Neural progenitor cell (in vitro differentiated cells): ENCODE data around the gene NEDD9. TPM values are rescaled to one million over a fixed set of nuclear protein-coding genes. Genes with fewer than 3 reads are reported as not detected.

ENCODE experiments used
- DNase-seq: peaks from one replicate; pipeline ENCODE4 v3.0.0-alpha.2; 2016; ENCODE audit warnings: low spot score
- H2AFZ ChIP-seq: fragments of 200-600 bp; sonication (generic); replicated peaks from 2 replicates; pipeline ENCODE4 v1.6.1; 2016; ENCODE audit warnings: antibody characterized with exemption
- H3F3A ChIP-seq: fragments of 200-600 bp; sonication (generic); 2 replicates; pipeline ENCODE4 v1.6.1; 2016; ENCODE audit warnings: antibody characterized with exemption, low read depth
- H3K27ac ChIP-seq: fragments of 200-600 bp; sonication (generic); 2 replicates; pipeline ENCODE4 v1.5.1; 2016; ENCODE audit warnings: mild to moderate bottlenecking
- H3K27me3 ChIP-seq: fragments of 200-600 bp; sonication (generic); 2 replicates; pipeline ENCODE4 v1.6.1; 2016; ENCODE audit warnings: mild to moderate bottlenecking, moderate library complexity
- H3K36me3 ChIP-seq: fragments of 200-600 bp; sonication (generic); 2 replicates; pipeline ENCODE4 v1.5.1; 2016
- H3K4me1 ChIP-seq: fragments of 200-600 bp; sonication (generic); 2 replicates; pipeline ENCODE4 v1.6.1; 2016; ENCODE audit warnings: mixed run types
- H3K4me2 ChIP-seq: fragments of 200-600 bp; sonication (generic); 2 replicates; pipeline ENCODE4 v1.6.1; 2016
- H3K4me3 ChIP-seq: fragments of 200-600 bp; sonication (generic); 2 replicates; pipeline ENCODE4 v1.5.1; 2016
- H3K79me2 ChIP-seq: fragments of 200-600 bp; sonication (generic); 2 replicates; pipeline ENCODE4 v1.6.1; 2016; ENCODE audit warnings: low read depth
- H3K9ac ChIP-seq: fragments of 200-600 bp; sonication (generic); 2 replicates; pipeline ENCODE4 v1.6.1; 2016
- H3K9me3 ChIP-seq: fragments of 200-600 bp; sonication (generic); 2 replicates; pipeline ENCODE4 v1.5.1; 2016; ENCODE audit warnings: low read depth
- H4K20me1 ChIP-seq: fragments of 200-600 bp; sonication (generic); 2 replicates; pipeline ENCODE4 v1.6.1; 2016; ENCODE audit warnings: low read depth
- H3K27ac Mint-ChIP-seq: 3 replicates; pipeline ENCODE4 v1.8.0; 2021; ENCODE audit warnings: mixed read lengths
- H3K27me3 Mint-ChIP-seq: 2 replicates; pipeline ENCODE4 v1.8.0; 2022; ENCODE audit warnings: low read depth, mild to moderate bottlenecking, inconsistent platforms, moderate library complexity, mixed read lengths; ENCODE audit not compliant: insufficient read depth
- H3K36me3 Mint-ChIP-seq: 3 replicates; pipeline ENCODE4 v1.8.0; 2021; ENCODE audit warnings: mixed read lengths
- H3K4me1 Mint-ChIP-seq: 3 replicates; pipeline ENCODE4 v1.8.0; 2021; ENCODE audit warnings: mixed read lengths
- H3K4me3 Mint-ChIP-seq: 3 replicates; pipeline ENCODE4 v1.8.0; 2021; ENCODE audit warnings: mild to moderate bottlenecking, moderate library complexity, mixed read lengths
- H3K9me3 Mint-ChIP-seq: 3 replicates; pipeline ENCODE4 v1.8.0; 2020; ENCODE audit warnings: mixed read lengths
- CTCF ChIP-seq: fragments of 200-600 bp; sonication (generic); IDR thresholded peaks from 2 replicates; pipeline ENCODE4 v1.5.1; 2017; ENCODE audit warnings: antibody characterized with exemption, mild to moderate bottlenecking
- EZH2 ChIP-seq: fragments of 200-600 bp; sonication (generic); IDR thresholded peaks from 2 replicates; pipeline ENCODE4 v1.6.1; 2017; ENCODE audit warnings: antibody characterized with exemption, mild to moderate bottlenecking, moderate library complexity
- EZH2phosphoT487 ChIP-seq: fragments of 200-600 bp; sonication (generic); IDR thresholded peaks from 2 replicates; pipeline ENCODE4 v1.6.1; 2017; ENCODE audit warnings: antibody characterized with exemption
- total RNA-seq: library from RNA; depleted of rRNA; stranded (reverse); fragments of >200 nt; gene quantifications from 2 replicates; pipeline ENCODE4 v1.2.3, GENCODE V29; 2015; ENCODE audit warnings: low replicate concordance

The NEDD9 gene
- total RNA-seq, 1 donor from 2014 or later: 4.9 TPM

GRCh38 chr6:11160199-11160598 is 72.3 kb downstream of the NEDD9 start:
- Histone ChIP-seq H3K27me3 (no peaks in the 10 kb centered on the region), H3K9me3 (no peaks in the 10 kb centered on the region), H3K79me2 (no peaks in the 10 kb centered on the region), H3F3A (no peaks in the 10 kb centered on the region), H3K4me1 (peaks cover 18% of the 10 kb centered on the region), H3K9ac (no peak overlapping the region), H3K36me3 (no peaks in the 10 kb centered on the region), H3K4me2 (no peak overlapping the region), H3K27ac (no peak overlapping the region), H4K20me1 (no peaks in the 10 kb centered on the region), H2AFZ (no peak overlapping the region), H3K4me3 (no peak overlapping the region)
- TF ChIP-seq EZH2 (no peak), EZH2phosphoT487 (no peak), CTCF (no peak)
- H3K27ac Mint-ChIP-seq: no peak overlapping the region
- peaks cover 18% of the 10 kb centered on the region for H3K4me1 Mint-ChIP-seq
- H3K27me3 Mint-ChIP-seq: no peaks in the 10 kb centered on the region
- H3K36me3 Mint-ChIP-seq: no peaks in the 10 kb centered on the region
- no peak overlapping the region for H3K4me3 Mint-ChIP-seq
- peaks cover 2% of the 10 kb centered on the region for H3K9me3 Mint-ChIP-seq
- no peak for DNase-seq

DNA sequence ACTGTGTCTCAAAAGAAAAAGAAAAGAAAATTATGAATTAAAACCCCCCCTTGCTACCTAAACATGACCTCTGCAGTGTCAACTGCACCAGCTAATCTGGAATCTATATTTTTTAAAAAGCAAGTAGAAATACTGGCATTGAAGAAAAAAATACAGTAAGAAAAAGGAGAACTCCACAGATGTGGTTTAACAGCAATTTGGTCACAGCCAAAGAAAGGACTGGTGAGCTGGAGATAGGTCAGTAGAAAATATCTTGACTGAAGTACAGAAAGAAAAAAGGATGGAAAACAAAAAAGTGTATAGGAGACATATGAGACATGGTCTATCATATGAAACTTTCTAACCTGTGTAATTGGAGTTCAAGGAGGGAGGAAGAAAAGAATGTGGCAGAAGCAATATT is 76.9 kb downstream of the NEDD9 start:
- H3K36me3 ChIP-seq: no peaks in the 10 kb centered on the region
- DNase-seq: no peak
- no peaks in the 10 kb centered on the region for H3K79me2 ChIP-seq
- TF ChIP-seq CTCF (no peak), EZH2 (no peak), EZH2phosphoT487 (no peak)
- H3K4me3 ChIP-seq: no peak overlapping the region
- H4K20me1 ChIP-seq: no peaks in the 10 kb centered on the region
- peaks cover 22% of the 10 kb centered on the region for H3K4me1 Mint-ChIP-seq
- no peak overlapping the region for H2AFZ ChIP-seq
- H3K27ac Mint-ChIP-seq: no peak overlapping the region
- H3K9ac ChIP-seq: no peak overlapping the region
- H3K4me1 ChIP-seq: peaks cover 33% of the 10 kb centered on the region
- peaks cover 3% of the 10 kb centered on the region for H3F3A ChIP-seq
- peaks cover 16% of the 10 kb centered on the region for H3K27me3 ChIP-seq
- H3K27ac ChIP-seq: no peak overlapping the region
- H3K4me2 ChIP-seq: no peak overlapping the region
- H3K9me3 ChIP-seq: no peaks in the 10 kb centered on the region
- H3K27me3 Mint-ChIP-seq: peaks cover 3% of the 10 kb centered on the region
- H3K9me3 Mint-ChIP-seq: peaks cover 10% of the 10 kb centered on the region
- no peaks in the 10 kb centered on the region for H3K36me3 Mint-ChIP-seq
- H3K4me3 Mint-ChIP-seq: no peak overlapping the region

- peaks cover 27% of the 10 kb centered on the region for H3K4me1 ChIP-seq
- peaks cover 16% of the 10 kb centered on the region for H3K27me3 ChIP-seq
- H3K27ac ChIP-seq: no peak overlapping the region
- TF ChIP-seq EZH2phosphoT487 (no peak), EZH2 (no peak), CTCF (no peak)
- H3K4me3 Mint-ChIP-seq: no peak overlapping the region
- no peaks in the 10 kb centered on the region for H4K20me1 ChIP-seq
- H3F3A ChIP-seq: peaks cover 3% of the 10 kb centered on the region
- DNase-seq: no peak
- H3K36me3 ChIP-seq: no peaks in the 10 kb centered on the region
- peaks cover 22% of the 10 kb centered on the region for H3K4me1 Mint-ChIP-seq
- no peaks in the 10 kb centered on the region for H3K9me3 ChIP-seq
- no peak overlapping the region for H3K9ac ChIP-seq
- H3K79me2 ChIP-seq: no peaks in the 10 kb centered on the region
- H2AFZ ChIP-seq: peak overlapping the region; percentile 81
- peaks cover 3% of the 10 kb centered on the region for H3K27me3 Mint-ChIP-seq
- H3K9me3 Mint-ChIP-seq: peaks cover 11% of the 10 kb centered on the region
- H3K4me3 ChIP-seq: no peak overlapping the region
- no peaks in the 10 kb centered on the region for H3K36me3 Mint-ChIP-seq
- no peak overlapping the region for H3K27ac Mint-ChIP-seq
- H3K4me2 ChIP-seq: peak overlapping the region; percentile 68
Observed at GRCh38 chr6:11153447-11153846, 79.0 kb downstream of the NEDD9 start.

- Histone ChIP-seq H3K4me2 (no peak overlapping the region), H3K27me3 (peaks cover 16% of the 10 kb centered on the region), H3F3A (peaks cover 3% of the 10 kb centered on the region), H3K79me2 (no peaks in the 10 kb centered on the region), H3K36me3 (no peaks in the 10 kb centered on the region), H3K9ac (no peak overlapping the region), H4K20me1 (no peaks in the 10 kb centered on the region), H3K4me1 (peaks cover 27% of the 10 kb centered on the region), H3K27ac (no peak overlapping the region), H3K4me3 (no peak overlapping the region), H2AFZ (no peak overlapping the region), H3K9me3 (no peaks in the 10 kb centered on the region)
- no peaks in the 10 kb centered on the region for H3K36me3 Mint-ChIP-seq
- H3K27me3 Mint-ChIP-seq: peaks cover 3% of the 10 kb centered on the region
- no peak for TF ChIP-seq EZH2
- TF ChIP-seq EZH2phosphoT487: no peak
- no peak for TF ChIP-seq CTCF
- H3K4me1 Mint-ChIP-seq: peaks cover 22% of the 10 kb centered on the region
- no peak overlapping the region for H3K27ac Mint-ChIP-seq
- peaks cover 10% of the 10 kb centered on the region for H3K9me3 Mint-ChIP-seq
- DNase-seq: no peak
- peak overlapping the region; percentile 28 for H3K4me3 Mint-ChIP-seq
Observed at GRCh38 chr6:11152581-11152980, 79.9 kb downstream of the NEDD9 start.
